Non-pigmented ciliary epithelial cell (primary cell): ENCODE results near the gene AHDC1.
A peak's percentile ranks its signal among the peaks of the same experiment; 100 is the strongest.

Source experiments
- DNase-seq: peaks from one replicate; pipeline ENCODE4 v3.0.0-alpha.2; 2010; ENCODE audit warnings: low read depth

The AHDC1 gene

DNA sequence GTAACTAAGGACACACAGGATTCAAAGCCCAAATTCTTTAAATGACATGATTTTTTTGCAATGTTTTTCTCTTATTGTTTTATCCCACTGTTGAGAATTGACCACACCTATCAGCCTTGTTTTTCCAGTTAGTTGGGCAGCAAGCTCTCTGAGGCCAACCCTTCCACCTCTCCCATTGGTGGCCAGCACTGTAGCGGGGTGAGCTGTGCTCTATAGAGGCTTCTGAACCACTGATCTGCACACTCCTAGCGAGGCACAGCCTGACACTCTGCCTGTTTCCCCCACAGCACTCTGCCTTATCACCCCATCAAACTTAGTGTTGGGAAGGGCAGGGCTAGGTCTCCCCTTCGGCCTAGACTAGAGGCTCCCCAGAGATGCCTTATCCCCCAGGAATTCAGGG is 19.5 kb downstream of the AHDC1 start:
- DNase-seq: no peak

DNA sequence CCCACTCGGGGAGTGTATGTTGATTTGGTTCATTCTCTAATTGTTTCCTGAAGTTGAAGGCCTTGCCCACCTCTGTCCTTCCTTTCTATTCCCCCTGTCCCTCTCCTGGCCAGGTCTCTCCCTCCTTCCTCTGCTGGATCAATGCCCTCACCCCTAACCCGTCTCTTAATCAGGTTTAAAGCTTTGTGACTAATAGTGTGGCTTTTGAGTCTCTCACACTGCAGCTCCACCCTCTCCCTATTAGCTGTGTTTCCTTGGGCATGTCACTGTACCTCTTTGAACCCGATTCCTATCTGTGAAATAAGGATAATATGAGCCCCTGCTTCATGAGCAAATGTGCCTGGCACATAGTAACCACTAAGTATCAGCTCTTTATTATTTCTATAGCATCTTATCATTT is 20.5 kb downstream of the AHDC1 start:
- no peak for DNase-seq

DNA sequence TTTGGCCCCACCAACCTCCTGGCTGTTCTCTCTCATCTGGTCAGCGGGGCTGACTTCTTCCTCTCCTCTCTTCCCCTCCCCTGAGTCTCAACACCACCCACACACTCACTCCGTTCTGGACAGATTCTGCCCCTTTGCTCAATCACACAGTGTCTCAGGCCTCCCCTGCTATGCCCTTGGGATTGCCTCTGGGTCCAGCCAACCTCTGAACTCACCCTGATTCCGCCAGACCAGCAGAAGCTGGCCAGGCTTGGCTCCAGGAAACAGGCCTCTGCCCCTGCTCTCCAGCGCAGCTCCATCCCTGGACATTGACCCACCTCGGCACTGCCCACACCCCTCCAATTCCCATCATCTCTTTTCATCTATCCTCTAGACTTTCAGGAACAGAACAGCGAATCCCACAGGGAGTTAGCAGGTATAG is 22.1 kb downstream of the AHDC1 start:
- DNase-seq: no peak

DNA sequence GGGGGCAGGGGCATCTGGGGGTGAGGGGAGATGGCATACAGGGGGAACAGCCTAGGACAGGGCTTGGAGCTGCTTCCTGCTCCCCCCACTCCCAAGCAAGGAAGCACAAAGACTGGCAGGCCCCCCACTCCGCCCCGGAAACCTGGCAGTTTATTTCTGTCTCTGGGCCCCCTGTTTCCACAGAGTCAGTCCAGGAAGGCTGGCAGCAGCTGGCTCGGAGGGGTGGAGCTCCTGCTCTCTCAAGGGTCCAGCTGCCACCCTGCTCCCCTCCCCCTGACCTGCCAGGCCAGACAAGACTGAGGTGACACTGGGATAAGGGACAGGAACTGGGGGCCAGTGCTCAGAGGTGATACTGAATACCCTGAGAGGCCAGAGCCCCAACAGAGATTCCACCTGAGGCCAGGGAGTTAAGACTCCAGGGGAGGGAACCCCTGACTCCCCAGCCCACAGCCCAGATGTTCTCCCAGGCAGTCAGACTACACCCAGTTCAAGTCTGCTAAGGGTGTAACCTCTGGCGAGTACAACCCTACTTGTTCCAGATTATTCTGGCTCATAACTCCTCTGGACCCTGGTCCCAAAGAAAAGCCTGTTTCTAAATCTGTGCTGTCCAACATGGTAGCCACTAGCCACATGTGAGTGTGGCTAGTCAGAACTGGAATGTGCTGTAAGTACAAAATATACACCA is 26.3 kb downstream of the AHDC1 start:
- DNase-seq: no peak

DNA sequence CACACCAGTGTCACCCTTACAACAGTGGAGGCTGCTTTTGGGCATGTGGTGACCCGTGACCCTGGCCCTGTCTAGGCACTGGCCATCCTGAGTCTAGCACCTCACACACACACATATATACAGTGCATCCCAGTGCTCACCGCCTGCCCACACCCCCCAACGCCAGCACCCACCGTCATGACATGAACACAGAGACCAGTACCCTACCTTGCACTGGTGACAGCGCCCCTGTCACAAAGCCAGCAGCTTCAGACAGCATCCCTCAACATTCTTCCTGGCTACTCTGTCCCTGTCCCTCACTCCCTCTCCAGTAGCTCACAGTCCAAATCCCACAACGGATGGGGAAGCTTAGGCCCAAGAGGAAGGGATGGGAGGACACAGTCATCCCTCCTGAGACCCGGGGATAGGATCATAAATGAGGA is 27.1 kb downstream of the AHDC1 start:
- no peak for DNase-seq

DNA sequence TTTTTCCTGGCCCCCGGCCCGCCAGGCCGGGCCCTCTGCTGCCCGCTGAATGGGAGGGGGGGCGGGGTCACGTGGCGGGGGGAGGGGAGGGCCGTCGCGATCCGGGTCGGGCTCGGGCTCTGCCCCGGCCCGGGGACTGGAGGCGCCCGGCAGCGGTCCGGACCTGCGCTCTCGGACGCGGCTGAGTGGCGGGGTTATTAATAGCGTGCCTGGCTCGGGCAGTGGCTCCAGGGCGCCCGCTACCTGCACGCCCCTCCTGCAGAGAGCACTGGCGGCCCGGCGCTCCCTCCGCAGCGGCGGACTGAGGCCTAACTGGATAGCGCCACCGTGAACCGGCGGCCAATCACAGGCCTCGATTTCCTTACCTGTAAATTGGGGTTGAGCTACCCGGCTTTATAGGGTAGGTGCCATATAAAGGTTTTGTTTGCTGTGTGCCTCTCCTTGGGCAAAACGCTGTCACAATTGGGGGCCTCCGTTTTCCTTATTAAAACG is 28.1 kb downstream of the AHDC1 start:
- DNase-seq: no peak

DNA sequence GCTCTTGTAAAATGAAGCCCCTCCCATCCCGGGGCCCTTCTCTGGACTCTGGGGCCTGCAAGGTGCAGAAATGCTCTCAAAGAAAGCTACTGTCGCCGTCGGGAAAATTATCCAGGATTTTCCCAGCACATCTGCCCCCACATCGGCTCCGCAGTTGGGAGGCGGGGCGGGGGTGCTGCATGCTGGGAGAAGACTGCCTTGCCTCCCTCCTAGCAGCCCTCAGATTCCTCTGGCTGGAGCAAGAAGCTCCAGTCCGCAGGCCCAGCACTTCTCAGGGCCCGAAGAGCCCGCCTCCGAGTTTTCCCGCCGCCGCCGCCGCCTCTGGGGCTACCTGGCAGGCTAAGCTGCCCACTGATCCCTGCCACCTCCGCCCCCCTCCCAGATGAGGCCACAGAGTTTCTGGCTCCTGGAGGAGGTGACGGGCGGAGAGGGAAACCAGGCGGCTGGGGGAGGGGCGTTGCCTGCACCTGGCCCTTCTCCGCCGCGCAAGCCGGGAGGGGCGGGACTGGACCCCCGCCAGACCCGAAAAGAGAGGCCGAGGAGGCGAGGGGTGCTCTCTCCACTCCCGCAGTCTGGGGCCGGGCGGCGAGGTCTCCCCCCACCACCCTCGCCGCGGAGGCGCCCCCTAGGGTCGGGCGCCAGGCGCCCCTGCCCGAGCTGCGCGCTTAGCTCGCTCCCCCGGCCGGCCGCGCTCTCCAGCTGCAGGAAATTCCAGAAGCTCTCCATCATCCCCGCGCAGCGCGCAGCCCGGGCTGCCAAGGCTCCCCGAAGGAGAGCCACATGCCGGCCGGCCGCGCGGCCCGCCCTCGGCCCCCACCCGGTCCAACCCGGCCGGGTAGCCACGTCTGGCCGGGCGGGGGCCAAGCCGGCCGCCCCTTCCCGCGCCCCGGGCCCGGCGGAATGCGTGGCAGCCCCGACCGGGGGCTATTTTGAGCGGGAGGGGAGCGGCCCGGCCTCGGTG is 28.8 kb downstream of the AHDC1 start:
- peak; percentile 31 for DNase-seq

DNA sequence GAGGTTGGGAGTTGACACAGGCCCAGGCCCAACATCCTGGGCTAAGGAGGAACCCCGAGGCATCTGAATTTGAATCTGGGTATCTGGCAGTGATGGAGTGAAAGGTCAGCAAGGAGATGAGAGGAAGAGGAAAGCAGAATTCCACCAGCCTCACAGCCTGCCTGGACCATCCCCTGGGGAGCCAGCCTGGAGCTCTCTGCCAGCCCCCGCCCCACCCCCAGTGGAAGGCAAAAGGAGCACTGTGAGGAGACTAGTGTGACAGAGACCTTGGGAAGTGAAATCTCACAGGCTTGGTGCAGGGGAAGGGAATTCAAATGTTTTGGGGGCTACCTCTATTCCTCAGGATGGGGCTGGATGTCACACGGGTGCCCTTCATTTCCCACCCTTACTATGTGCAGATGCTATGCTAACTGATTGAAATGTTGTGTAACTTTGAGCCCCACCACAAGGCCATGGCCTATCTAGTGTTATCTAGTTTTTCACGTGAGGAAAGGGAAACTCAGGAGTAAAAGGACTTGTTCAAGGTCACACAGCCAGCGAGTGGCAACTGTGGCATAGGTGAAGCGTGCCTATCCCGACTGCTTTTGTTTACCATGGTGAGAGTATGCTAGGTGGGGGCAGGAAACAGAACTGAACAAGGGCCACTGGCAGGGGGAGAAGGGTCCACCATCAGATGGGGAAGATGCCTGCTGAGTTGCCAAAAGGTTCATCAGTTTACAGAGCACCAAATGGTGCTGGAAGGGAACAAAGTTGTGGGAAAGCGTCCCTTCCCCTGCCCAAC is 29.8 kb downstream of the AHDC1 start:
- DNase-seq: no peak

DNA sequence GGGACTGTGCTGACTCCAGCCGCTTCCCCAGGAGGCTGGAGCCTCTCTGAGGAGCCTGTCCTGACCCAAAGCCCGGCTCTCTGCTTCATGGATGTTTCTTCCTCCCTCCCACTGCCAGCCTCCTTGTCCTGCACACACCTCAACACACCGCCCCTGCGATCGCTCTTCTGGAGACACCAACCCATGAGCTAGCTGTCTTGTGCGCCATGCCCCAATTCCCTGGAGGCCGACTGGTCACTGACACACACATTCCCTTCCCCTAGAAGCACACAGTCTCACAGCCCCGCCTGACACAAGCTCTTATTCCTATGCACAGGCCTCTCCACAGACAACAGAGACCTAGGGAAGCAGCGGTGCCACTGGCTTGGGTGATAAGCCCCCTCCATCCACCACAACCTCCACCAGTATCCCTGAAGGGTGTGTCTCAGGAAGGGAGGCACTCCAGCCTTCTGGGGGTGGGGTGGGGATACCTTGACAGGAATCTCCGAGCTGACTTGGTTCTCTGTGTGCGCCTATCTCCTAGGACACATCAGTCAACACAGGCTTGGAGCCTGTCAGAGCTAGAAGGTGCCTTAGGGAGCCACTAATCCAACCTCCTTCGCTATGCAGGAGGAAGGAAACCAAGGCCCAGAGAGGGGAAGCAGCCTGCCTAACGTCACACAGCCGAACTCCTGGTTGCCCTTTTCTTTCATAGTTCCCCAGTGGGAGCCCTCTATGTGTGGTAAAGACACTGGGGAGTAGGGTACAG is 31.1 kb downstream of the AHDC1 start:
- no peak for DNase-seq

DNA sequence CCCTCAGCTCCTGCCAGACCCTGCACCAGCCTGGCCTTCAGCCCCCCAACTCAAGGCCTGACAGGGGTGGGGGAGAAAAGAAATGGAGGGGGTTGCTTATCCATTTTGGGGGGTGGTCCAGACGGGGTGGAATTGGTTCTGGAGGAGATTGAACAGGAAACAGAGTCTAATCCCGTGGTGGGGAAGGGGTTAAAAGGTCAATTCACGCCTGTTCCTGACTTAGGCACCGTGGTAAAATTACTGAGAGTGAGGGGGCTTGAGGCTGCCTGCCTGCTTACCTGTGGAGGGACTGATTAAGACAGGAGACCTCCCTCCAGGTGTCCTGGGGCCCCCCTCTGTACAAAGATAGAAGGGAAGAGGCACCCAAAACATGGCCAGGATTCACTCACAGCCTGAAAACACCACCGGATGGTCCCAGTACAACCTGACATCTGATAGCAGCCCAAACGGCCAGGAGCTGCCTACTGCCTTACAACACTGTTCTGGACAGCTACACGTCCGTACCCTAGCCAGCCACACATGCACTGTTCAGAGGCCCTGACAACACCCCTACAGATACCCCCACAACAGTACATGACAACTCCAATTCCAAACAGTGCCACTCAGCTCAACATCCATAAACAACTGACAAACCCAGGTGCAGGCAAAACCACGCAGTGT is 31.8 kb downstream of the AHDC1 start:
- DNase-seq: no peak

DNA sequence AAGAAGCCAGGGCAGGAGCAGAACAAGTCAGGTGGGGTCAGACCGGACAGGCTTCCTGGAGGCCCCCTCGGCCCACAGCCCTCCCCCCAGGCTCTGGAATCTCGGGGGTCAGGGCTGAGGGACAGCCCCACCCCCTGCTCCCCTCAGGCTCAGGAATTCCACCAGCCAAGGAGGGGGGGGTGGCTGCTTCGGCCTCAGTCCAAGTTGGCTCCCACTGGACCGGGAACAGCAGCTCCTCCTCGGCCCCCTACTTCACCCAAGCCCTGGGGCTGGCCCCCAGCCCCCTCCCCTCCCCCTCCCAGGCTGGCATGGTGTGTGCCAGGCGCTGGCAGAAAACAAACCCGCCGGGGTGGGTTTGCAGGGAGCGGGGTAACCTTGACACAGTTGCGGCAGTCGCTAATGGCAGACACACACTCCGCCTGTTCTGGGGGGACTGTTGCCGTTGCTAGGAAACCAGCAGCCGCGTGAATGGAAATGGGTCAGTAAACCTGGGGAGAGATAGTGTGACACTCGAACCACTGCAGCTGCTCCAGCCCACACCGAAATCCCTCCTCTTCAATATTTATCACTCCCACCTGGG is 32.4 kb downstream of the AHDC1 start:
- DNase-seq: no peak

DNA sequence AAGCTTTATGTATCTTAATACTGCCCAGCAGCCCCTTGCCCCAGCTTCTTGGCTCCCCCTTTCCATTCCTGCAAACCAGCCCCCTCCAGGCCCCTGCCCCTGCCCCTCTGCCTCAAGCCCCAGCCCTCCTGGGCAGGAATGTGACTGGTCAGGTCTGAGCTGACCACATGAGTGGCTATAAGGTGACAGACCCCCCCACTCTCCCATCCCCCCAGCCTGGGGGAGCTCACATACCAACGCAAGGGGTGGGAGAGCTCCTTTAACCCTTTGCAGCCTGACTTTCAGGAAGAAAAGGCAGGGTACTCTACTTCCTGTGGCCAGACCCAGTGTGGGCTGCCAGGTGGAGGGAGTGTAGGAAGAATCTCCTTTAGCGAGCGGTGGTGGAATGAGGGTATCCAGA is 33.2 kb downstream of the AHDC1 start:
- DNase-seq: no peak

DNA sequence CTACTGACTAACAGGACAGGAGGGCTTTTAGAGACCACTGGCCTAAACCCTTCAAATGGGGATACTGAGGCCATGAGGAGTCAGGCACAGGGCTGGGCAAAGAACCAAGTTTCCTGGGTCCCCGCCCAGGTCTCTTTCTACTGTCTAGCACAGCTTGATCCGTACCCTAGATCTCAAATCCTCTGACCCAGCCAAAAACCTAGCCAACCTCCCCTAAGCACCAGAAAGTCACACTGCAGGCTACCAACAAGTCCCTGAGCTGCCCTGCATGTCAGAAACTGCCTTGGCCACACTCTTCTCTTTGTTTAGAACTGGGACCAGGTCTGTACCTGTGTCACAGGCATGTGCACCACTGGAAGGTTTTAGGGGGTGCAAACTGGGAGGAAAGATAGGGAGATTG is 33.6 kb downstream of the AHDC1 start:
- no peak for DNase-seq

DNA sequence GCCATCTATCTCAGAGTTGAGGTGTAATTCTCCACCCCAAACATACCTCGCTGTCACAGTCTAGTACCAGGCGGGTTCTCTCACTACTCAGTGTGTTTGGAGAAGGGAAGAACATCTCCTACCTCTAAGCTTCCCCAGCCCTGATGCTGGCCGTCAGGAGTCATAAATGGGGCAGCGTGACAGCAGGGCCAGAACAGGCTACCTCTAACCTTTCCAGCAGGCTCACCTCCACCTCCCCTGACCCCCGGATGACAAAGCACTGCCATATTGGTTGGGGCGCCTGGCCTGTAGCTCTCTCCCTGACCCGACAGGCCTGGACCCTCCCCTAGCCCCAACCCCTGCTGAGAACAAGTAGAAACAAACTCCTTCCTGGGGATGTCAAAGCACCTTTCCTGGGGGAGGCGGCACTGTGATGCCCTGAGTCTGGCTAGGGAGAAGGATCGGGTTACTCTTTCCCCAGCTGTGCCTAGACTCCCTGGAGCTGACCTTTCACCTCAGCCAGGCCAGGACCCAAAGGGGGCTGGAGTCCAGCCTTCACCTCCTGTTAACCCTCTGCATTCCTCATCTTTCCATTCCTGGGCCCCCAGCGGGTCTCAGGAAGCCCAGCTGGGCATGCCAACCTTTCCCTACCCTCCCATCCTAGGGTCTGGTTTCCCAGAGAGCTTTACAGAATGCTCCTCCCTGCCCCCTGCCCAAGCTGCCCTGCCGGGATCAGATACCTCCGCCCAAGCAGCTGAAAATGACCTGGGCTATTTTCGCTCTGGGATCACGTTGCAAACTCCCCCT is 34.2 kb downstream of the AHDC1 start:
- DNase-seq: no peak

DNA sequence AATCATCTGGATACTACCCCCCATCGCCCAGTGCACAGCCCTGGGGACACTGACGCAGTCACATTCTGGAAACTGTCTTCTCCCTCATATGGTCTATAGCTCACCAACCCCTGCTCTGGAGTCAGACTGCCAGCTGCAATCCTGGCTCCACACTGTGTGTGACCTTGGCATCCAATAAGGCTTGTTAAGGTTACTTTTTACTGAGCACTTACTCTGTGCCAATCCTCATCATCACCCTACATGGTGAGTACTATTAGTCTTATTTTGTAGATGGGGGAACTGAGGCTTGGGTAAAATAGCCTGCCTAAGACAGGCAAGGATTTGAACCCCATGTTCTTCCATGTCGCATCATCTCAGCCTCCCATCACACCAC is 34.9 kb downstream of the AHDC1 start:
- DNase-seq: no peak

DNA sequence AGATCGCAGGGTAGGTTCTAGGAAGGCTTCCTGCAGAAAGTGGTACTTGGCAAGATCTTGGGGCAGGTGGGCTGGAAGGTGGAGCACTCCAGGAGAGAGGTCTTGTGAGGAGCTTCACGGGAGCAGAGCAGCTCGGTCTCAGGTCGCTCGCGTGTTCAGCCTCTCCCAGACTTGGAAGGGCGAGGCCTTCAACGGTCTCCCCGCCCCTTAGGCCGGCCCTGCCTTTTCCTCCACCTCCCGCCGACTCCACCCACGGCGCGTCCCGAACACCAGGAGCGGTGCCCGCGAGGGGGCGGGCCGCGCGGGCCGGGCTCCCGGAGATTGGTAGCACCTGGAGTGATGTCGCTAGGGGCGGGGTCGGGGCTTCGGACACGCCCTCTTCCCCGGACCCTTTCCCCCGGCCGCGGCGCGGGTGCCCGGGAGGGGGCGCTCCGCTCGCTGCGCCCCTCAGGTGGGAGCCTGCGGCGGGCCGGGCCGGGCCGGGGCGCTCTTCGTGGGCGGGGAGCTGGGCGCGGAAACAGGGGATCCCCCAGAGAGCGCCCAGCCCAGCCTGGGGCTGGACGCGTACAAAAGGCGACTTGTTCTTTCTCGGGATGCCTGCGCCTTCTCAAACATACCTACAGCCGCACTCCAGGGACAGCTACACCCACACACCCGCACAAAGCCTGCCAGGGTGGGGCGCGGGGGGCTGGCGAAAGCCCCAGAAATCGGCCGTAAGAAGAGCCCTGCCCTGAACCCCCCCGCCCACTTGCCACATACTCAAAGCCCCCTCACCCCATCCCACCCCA is 35.5 kb downstream of the AHDC1 start:
- DNase-seq: peak; percentile 47

DNA sequence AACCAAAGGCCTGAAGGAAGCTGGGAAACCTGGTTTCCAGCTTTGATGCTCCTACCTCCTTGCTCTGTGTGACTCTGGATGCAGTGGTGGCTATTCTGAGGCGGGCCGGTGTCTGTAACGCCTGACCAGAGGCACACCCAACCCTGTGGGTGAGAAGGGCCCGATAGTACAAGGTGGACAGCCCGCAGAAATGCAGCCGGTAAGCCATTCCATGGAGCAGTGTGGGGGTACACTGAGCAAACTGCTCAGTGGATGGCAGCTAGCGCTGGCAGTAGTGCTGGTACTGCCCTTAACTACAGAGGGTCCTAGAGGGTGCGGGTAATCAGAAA is 36.0 kb downstream of the AHDC1 start:
- no peak for DNase-seq

DNA sequence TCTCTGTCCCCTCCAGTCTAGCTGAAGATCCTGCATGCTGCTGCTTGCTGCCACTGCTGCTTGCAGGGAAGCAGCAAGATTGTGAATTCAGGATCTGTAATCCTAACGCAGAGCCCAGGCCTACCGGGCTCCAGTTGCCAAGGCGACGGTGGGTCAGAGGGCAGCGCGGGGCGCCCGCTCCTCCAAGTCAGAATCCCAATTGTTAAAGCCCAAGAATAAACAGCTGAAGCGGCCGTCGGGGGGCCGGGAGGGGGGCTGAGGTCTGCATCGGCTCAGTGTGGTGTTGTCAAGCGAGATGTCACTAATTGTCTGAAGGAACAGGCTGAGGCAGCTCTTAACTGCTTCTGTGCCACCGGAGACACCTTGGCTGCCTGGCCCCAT is 36.8 kb downstream of the AHDC1 start:
- no peak for DNase-seq

DNA sequence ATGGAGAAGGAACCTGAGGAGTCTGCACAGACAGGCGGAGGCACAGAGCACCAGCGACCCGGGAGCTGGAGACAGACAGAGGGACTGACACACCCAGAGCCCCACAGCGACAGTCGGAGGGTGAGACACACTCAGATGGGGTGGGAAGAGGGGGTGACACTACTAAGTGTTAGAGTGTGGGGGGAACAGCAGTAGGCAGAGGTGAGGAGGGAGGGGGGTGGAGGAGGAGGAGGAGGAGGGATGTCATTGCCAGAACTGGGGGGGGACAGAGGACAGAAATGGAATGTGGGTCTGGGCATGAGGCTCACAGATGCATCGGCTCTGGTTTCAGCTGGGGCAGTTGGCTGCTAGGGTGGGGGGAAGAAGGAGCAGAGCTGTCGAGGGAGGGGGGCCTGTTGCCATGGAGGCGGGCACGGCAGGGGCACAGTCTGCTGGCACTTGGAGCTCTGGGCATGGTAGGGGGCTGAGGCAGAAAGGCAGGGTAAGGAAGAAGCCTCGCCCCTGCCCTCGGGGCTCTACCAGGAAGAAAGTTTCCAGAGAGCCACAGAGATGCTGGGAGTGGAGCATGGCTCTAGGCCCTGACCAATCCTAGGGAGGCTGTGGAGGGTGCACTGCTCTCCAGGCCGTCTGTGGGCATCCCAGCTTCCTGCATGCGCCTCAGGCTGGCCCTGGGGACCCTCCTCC is 37.3 kb downstream of the AHDC1 start:
- DNase-seq: no peak
